ENCODE data around the gene CALU. TPM values are rescaled to one million over a fixed set of nuclear protein-coding genes. Genes with fewer than 3 reads are reported as not detected.

CALU gene
- total and polyA plus RNA-seq, 2 experiments from 2014 or later: 136 to 179 TPM

DNA sequence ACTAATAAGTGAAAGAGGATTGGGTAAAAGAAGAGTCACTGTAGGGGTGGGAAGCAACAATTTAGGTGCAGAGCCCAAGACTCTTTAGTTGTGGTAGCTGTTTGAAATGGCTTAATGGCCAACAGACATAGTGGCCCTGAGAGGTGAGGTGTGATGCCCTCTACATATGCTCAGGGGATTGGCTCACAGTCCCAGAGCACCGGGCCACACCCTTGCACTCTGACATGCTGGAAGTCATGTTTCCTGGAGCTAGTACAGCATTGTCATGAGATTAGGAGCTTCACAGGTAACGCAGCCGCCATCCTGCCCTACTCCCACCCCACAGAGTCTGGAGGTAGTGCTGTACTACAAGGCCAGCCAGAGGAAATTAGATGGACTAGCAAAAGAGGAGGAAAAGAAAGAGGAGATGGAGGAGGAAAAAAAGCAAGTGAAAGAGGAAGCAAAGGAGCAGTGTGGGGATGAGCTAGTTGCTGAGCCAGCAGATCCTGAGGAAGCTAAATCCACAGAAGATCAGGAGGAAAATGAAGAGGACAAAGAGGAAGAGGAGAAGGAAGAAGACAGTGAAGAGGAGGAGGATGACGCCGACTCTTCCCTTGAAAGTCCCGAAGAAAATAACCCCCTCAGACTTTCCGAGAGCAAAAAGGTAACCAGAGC, 76.3 kb downstream of the CALU start (continued):
- TF ChIP-seq, protein P1, sequence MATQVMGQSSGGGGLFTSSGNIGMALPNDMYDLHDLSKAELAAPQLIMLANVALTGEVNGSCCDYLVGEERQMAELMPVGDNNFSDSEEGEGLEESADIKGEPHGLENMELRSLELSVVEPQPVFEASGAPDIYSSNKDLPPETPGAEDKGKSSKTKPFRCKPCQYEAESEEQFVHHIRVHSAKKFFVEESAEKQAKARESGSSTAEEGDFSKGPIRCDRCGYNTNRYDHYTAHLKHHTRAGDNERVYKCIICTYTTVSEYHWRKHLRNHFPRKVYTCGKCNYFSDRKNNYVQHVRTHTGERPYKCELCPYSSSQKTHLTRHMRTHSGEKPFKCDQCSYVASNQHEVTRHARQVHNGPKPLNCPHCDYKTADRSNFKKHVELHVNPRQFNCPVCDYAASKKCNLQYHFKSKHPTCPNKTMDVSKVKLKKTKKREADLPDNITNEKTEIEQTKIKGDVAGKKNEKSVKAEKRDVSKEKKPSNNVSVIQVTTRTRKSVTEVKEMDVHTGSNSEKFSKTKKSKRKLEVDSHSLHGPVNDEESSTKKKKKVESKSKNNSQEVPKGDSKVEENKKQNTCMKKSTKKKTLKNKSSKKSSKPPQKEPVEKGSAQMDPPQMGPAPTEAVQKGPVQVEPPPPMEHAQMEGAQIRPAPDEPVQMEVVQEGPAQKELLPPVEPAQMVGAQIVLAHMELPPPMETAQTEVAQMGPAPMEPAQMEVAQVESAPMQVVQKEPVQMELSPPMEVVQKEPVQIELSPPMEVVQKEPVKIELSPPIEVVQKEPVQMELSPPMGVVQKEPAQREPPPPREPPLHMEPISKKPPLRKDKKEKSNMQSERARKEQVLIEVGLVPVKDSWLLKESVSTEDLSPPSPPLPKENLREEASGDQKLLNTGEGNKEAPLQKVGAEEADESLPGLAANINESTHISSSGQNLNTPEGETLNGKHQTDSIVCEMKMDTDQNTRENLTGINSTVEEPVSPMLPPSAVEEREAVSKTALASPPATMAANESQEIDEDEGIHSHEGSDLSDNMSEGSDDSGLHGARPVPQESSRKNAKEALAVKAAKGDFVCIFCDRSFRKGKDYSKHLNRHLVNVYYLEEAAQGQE (IDR thresholded peaks at IDR 0.05; ENCODE audit: unreplicated experiment): no peak
- TF ChIP-seq CTCF (conservative IDR thresholded peaks at IDR 0.05; ENCODE audit: low read depth in 2 of 2) (no peak), EZH2 (IDR thresholded peaks at IDR 0.05; ENCODE audit: low read depth, unreplicated experiment) (no peak), STAT1 (IDR thresholded peaks at IDR 0.05; ENCODE audit: unreplicated experiment) (no peak), ZNF331 (CRISPR knock-in tag; IDR thresholded peaks at IDR 0.05; ENCODE audit: low read depth) (no peak), EZH2phosphoT487 (IDR thresholded peaks at IDR 0.05; ENCODE audit: unreplicated experiment) (no peak), ETS1 (IDR thresholded peaks at IDR 0.05) (no peak)

DNA sequence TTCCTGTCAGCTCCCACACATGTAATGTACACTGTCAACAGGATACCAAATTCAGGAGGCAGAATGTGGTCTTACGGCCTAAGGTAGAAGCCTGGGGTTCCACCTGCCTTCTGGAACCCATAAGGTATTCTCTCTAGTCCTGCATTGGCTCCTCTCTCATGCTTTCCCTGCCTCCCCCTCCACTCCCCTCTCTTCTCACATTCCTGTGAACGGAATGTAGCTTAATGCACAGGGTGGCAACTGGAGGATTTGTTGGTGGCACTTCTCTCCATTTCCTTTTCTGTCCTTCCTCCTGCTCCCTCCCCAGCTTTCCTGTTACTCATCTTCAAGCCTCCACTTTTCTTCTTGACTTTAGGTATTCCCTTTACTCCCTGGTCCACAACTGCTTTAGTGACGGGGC, 79.5 kb downstream of the CALU start:
- H3K4me1 ChIP-seq (ENCODE audit: insufficient read depth): no peaks in the 10 kb centered on the region
- Mint-ChIP-seq H3K27ac (no peak overlapping the region), H3K36me3 (ENCODE audit: low read depth) (peaks cover 9% of the 10 kb centered on the region), H3K9me3 (no peaks in the 10 kb centered on the region), H3K4me1 (peaks cover 11% of the 10 kb centered on the region), H3K27me3 (ENCODE audit: insufficient read depth, low read depth, poor library complexity) (peaks cover 3% of the 10 kb centered on the region), H3K4me3 (no peak overlapping the region)
- no peaks in the 10 kb centered on the region for H3F3A ChIP-seq (replicated peaks; ENCODE audit: low read depth)
- H3K4me2 ChIP-seq: no peak overlapping the region
- no peaks in the 10 kb centered on the region; the same call in 1 of the 2 replicates for H4K20me1 ChIP-seq (replicated peaks; ENCODE audit: insufficient read depth)
- DNase-seq (ENCODE audit: low spot score) (peak; percentile 36), ATAC-seq (peak; percentile 17; the same call in 2 of the 3 replicates)
- no peaks in the 10 kb centered on the region for H3K27me3 ChIP-seq (ENCODE audit: insufficient read depth)
- H3K36me3 ChIP-seq (ENCODE audit: insufficient read depth): no peaks in the 10 kb centered on the region
- H2AFZ ChIP-seq: no peak overlapping the region
- no peak overlapping the region for H3K4me3 ChIP-seq
- H3K9me2 ChIP-seq (ENCODE audit: insufficient read depth): no peaks in the 10 kb centered on the region
- H3K79me2 ChIP-seq (replicated peaks; ENCODE audit: insufficient read depth): no peaks in the 10 kb centered on the region
- H3K27ac ChIP-seq (ENCODE audit: low read depth): no peak overlapping the region
- TF ChIP-seq NANOG (IDR thresholded peaks at IDR 0.05; ENCODE audit: borderline replicate concordance): no peak
- TF ChIP-seq, protein P1 (IDR thresholded peaks at IDR 0.05; ENCODE audit: unreplicated experiment): no peak
- TF ChIP-seq ZNF114 (CRISPR knock-in tag; IDR thresholded peaks at IDR 0.05): no peak

Data from GM23338 (cell line).